Mucosa of rectum (tissue), 2 donors: ENCODE measurements around the gene BECN2.

Experiments used
- H3K27ac ChIP-seq, 2 donors: one replicate each; pipeline ENCODE4 v1.7.0; 2013; ENCODE audit warnings: inconsistent platforms in 2 of 2, low read depth in 2 of 2, low read length in 2 of 2
- H3K27me3 ChIP-seq, 2 donors: one replicate each; pipeline ENCODE4 v1.7.0; 2013; ENCODE audit warnings: low read length in 2 of 2; ENCODE audit not compliant: control insufficient read depth in 2 of 2, insufficient read depth in 2 of 2
- H3K36me3 ChIP-seq, 2 donors: one replicate each; pipeline ENCODE4 v1.7.0; 2013; ENCODE audit warnings: low read length in 2 of 2; ENCODE audit not compliant: control insufficient read depth in 2 of 2, insufficient read depth in 2 of 2
- H3K4me1 ChIP-seq, 2 donors: one replicate each; pipeline ENCODE4 v1.7.0; 2013; ENCODE audit warnings: low read length in 2 of 2, mild to moderate bottlenecking in 1 of 2; ENCODE audit not compliant: control insufficient read depth in 2 of 2, insufficient read depth in 2 of 2
- H3K4me3 ChIP-seq, 2 donors: one replicate each; pipeline ENCODE4 v1.7.0; 2013; ENCODE audit warnings: low read length in 2 of 2
- H3K9ac ChIP-seq, 2 donors: one replicate each; pipeline ENCODE4 v1.7.0; 2013; ENCODE audit warnings: low read length in 2 of 2, low read depth in 1 of 2, mild to moderate bottlenecking in 1 of 2
- H3K9me3 ChIP-seq, 2 donors: one replicate each; pipeline ENCODE4 v1.7.0; 2013; ENCODE audit warnings: low read length in 2 of 2; ENCODE audit not compliant: control insufficient read depth in 2 of 2
- donor health status: healthy.
- donor health status: Normal muscosa, but diverticular disease.

Gene BECN2

DNA sequence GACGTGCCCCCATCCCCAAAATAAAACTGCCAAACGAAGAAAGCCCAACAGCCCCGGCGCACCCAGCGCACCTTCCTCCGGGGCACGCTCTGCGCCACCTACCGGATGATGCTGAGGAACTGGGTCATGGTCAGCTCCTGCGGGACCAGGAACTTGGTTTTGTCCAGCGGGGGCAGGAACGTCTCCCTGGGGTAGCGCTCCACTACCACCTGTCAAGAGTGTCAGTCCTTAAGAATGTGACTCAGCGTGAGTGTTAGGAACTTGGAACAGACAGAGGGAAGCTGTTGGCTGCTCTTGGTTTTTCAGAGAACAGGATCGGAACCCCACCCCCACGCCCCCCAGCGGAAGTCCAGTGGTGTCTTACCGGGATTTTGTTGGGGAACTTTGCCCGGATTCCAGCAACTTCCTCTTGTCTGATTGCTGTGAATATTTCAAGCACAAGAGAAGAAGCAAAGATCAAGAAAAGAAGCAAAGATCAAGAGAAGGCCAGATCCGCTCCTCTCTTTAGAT is 40.9 kb downstream of the BECN2 start:
- H3K9me3 ChIP-seq = no peaks in the 10 kb centered on the region
- H3K36me3 ChIP-seq = no peaks in the 10 kb centered on the region
- peak overlapping the region; percentile 50 to 76 for H3K4me3 ChIP-seq
- no peaks in the 10 kb centered on the region for H3K27me3 ChIP-seq
- peak overlapping the region in 1 of 2 donors; percentile 9 for H3K9ac ChIP-seq
- H3K4me1 ChIP-seq = peaks cover 2 to 4% of the 10 kb centered on the region in 2 donors
- no peak overlapping the region for H3K27ac ChIP-seq

DNA sequence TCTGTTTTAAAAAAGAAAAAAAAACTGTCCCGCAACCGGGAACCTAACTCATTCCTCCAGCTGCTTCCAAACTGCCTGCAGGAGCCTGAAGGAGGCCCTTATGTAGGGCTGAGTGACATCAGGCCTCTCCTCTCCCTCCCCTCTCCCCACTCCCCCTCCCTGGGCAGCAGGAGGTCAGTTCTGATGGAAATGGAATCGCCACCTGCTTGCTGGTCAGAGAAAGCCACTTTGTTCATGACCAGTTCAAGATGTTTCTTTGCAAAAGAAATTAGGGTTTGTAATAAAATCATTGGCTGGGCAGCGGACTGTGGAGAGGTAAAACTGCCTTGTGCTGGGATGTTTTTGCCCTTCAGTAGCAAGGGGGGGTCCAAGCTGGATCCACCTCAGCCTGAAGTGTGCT is 41.5 kb downstream of the BECN2 start, which contains the start of gene MAP1LC3C:
Gene MAP1LC3C, minus strand, starts transcription at position 73 of the 400 bp plus-strand sequence. CDS start 90 bp downstream, outside the sequence.
- Histone ChIP-seq H3K27ac (no peak within 1 kb of the TSS), H3K9me3 (no peaks in the 10 kb centered on the region)

GRCh38 chr1:242000434-242000833 is 42.9 kb downstream of the BECN2 start:
- H3K27me3 ChIP-seq = no peaks in the 10 kb centered on the region
- no peaks in the 10 kb centered on the region for H3K9me3 ChIP-seq
- H3K27ac ChIP-seq = no peak overlapping the region
- no peak overlapping the region for H3K9ac ChIP-seq
- peaks cover 2 to 4% of the 10 kb centered on the region in 2 donors for H3K4me1 ChIP-seq
- H3K4me3 ChIP-seq = no peak overlapping the region
- no peaks in the 10 kb centered on the region for H3K36me3 ChIP-seq

More for the DNA sequence above, 41.5 kb downstream of the BECN2 start, which contains the start of gene MAP1LC3C:
- Histone ChIP-seq H3K36me3 (no peaks in the 10 kb centered on the region), H3K4me1 (peaks cover 2 to 4% of the 10 kb centered on the region in 2 donors), H3K9ac (peak within 1 kb of the TSS in 1 of 2 donors; percentile 9), H3K4me3 (peak within 1 kb of the TSS; percentile 50 to 76), H3K27me3 (no peaks in the 10 kb centered on the region)

- Histone ChIP-seq H3K36me3 (no peaks in the 10 kb centered on the region), H3K9ac (no peak overlapping the region), H3K27me3 (no peaks in the 10 kb centered on the region), H3K27ac (no peak overlapping the region), H3K9me3 (no peaks in the 10 kb centered on the region), H3K4me1 (peaks cover 2 to 4% of the 10 kb centered on the region in 2 donors), H3K4me3 (no peak overlapping the region)
Observed at GRCh38 chr1:242002072-242002471, 44.5 kb downstream of the BECN2 start.

- no peaks in the 10 kb centered on the region for H3K36me3 ChIP-seq
- no peak overlapping the region for H3K27ac ChIP-seq
- no peaks in the 10 kb centered on the region for H3K9me3 ChIP-seq
- H3K4me1 ChIP-seq = peaks cover 2 to 4% of the 10 kb centered on the region in 2 donors
- no peak overlapping the region for H3K4me3 ChIP-seq
- no peak overlapping the region for H3K9ac ChIP-seq
- no peaks in the 10 kb centered on the region for H3K27me3 ChIP-seq
Observed at GRCh38 chr1:242002510-242002909, 44.9 kb downstream of the BECN2 start.

DNA sequence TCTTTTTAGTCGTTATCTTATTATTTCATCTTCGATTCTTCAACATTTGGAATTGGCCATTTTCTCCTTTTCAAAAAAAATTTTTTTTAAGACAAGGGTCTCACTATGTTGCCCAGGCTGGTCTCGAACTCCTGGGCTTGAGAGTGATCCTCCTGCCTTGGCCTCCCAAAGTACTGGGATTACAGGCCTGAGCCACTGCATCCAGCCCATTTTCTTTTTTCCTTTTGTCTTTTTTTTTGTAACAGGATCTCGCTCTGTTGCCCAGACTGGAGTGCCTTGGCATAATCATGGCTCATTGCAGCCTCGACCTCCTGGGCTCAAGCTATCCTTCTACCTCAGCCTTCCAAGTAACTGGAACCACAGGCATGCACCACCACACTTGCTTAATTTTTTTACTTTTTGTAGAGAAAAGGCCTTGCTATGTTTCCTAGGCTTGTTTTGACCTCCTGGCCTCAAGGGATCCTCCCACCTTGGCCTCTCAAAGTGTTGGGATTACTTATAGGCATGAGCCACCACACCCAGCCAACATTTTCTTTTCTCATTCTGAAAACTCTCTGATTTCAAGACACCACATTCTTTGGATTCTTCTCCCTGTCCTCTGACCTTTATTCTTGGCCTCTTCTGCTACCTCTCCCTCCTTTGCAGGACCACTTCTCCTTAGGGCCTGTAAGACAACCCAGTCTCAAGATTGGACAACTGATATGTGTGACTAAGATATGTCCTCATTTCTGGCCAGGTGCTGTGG is 47.4 kb downstream of the BECN2 start:
- no peak overlapping the region for H3K4me3 ChIP-seq
- no peak overlapping the region for H3K9ac ChIP-seq
- H3K27ac ChIP-seq = no peak overlapping the region
- H3K4me1 ChIP-seq = no peaks in the 10 kb centered on the region
- H3K27me3 ChIP-seq = peaks cover 0 to 3% of the 10 kb centered on the region in 2 donors
- no peaks in the 10 kb centered on the region for H3K36me3 ChIP-seq
- H3K9me3 ChIP-seq = no peaks in the 10 kb centered on the region

DNA sequence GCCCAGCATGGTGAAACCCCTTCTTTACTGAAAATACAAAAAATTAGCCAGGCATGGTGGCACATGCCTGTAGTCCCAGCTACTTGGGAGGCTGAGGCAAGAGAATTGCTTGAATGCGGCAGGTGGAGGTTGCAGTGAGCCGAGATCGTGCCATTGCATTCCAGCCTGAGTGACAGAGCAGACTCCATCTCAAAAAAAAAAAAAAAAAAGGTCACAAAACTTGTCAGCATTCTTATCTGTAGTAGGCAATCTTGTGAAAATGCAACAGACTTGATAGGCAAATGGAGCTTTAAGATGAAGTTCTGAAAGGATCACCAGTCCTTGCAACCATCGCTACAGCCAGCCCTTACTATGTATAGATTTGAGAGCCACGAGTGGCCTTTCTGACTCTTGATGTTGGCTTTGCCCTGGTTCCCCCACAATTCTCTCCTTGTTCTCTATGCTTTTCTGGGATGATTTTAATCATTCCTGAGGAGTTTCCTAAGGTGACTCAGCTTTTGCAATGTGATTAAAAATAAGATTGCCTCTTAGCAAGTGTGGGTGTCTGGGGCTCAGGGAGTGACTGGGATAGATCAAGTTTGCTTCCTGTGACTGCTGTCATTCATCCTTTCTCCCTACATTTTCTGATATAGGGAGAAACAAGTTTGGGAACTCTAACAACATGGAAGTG is 48.4 kb downstream of the BECN2 start:
- Histone ChIP-seq H3K4me1 (no peaks in the 10 kb centered on the region), H3K9ac (no peak overlapping the region), H3K36me3 (no peaks in the 10 kb centered on the region), H3K27ac (no peak overlapping the region), H3K27me3 (peaks cover 0 to 3% of the 10 kb centered on the region in 2 donors), H3K4me3 (no peak overlapping the region), H3K9me3 (no peaks in the 10 kb centered on the region)

- no peak overlapping the region for H3K4me3 ChIP-seq
- no peak overlapping the region for H3K27ac ChIP-seq
- H3K27me3 ChIP-seq = peaks cover 0 to 3% of the 10 kb centered on the region in 2 donors
- H3K9me3 ChIP-seq = no peaks in the 10 kb centered on the region
- no peaks in the 10 kb centered on the region for H3K36me3 ChIP-seq
- H3K4me1 ChIP-seq = no peaks in the 10 kb centered on the region
- H3K9ac ChIP-seq = no peak overlapping the region
Observed at GRCh38 chr1:242006976-242007375, 49.4 kb downstream of the BECN2 start.
